ENCODE measurements around the gene RBPJL.

RBPJL gene

DNA sequence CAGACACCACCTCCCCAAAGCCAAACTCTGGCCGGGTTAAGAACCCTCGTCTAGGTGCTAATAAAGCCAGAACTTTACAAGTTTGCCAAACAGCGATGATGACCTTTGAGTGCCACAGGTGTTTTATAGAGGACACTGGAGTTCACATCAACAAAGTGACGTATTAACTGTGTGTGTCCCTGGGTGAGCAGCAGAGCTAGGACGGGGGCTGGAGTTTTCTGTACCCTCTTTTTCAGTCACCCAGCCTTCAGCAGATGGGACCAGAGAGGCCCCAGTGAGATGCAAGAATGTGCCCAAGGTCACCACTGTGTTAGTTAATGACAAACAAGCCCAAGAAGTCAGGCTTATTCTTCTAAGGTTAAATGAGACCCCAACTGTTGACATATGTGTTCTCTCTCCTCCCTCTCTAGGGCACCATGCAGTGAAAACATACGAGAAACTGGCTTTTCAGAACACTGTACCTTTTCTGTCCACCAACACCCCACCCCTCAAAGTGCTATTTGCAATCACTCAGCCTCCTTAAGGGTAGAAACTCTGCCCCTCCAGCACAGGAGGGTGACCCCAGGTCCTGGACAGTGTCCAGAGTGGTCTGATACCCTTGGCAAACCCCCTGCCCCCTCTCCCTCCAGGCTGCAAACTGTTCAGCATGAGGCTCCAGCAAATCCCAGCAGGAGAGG, 36.4 kb downstream of the RBPJL start:
- Histone ChIP-seq H4K20me1 (ENCODE audit: control insufficient read depth, insufficient read depth, low read depth, low read length) (no peaks in the 10 kb centered on the region), H3K9me3 (ENCODE audit: control insufficient read depth, insufficient read depth, low read length) (no peaks in the 10 kb centered on the region), H3K27me3 (ENCODE audit: control insufficient read depth, low read length) (peaks cover 69% of the 10 kb centered on the region), H3K79me2 (ENCODE audit: control insufficient read depth, low read length) (no peaks in the 10 kb centered on the region), H3K9me2 (replicated peaks; ENCODE audit: control insufficient read depth, low read length) (no peaks in the 10 kb centered on the region), H3K4me2 (ENCODE audit: low read length) (no peak overlapping the region), H3K27ac (ENCODE audit: low read depth, low read length) (no peak overlapping the region), H3K36me3 (ENCODE audit: control insufficient read depth, low read length) (no peaks in the 10 kb centered on the region), H3K4me3 (ENCODE audit: low read length) (no peak overlapping the region), H3F3A (ENCODE audit: control insufficient read depth, insufficient read depth) (no peaks in the 10 kb centered on the region), H3K4me1 (ENCODE audit: control insufficient read depth, low read length) (no peaks in the 10 kb centered on the region)
- no peak for TF ChIP-seq EZH2phosphoT487 (IDR thresholded peaks at IDR 0.05; ENCODE audit: borderline replicate concordance, low read length)
- TF ChIP-seq, protein P1, sequence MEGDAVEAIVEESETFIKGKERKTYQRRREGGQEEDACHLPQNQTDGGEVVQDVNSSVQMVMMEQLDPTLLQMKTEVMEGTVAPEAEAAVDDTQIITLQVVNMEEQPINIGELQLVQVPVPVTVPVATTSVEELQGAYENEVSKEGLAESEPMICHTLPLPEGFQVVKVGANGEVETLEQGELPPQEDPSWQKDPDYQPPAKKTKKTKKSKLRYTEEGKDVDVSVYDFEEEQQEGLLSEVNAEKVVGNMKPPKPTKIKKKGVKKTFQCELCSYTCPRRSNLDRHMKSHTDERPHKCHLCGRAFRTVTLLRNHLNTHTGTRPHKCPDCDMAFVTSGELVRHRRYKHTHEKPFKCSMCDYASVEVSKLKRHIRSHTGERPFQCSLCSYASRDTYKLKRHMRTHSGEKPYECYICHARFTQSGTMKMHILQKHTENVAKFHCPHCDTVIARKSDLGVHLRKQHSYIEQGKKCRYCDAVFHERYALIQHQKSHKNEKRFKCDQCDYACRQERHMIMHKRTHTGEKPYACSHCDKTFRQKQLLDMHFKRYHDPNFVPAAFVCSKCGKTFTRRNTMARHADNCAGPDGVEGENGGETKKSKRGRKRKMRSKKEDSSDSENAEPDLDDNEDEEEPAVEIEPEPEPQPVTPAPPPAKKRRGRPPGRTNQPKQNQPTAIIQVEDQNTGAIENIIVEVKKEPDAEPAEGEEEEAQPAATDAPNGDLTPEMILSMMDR (IDR thresholded peaks at IDR 0.05; ENCODE audit: low read depth, low read length, poor library complexity, severe bottlenecking): no peak

DNA sequence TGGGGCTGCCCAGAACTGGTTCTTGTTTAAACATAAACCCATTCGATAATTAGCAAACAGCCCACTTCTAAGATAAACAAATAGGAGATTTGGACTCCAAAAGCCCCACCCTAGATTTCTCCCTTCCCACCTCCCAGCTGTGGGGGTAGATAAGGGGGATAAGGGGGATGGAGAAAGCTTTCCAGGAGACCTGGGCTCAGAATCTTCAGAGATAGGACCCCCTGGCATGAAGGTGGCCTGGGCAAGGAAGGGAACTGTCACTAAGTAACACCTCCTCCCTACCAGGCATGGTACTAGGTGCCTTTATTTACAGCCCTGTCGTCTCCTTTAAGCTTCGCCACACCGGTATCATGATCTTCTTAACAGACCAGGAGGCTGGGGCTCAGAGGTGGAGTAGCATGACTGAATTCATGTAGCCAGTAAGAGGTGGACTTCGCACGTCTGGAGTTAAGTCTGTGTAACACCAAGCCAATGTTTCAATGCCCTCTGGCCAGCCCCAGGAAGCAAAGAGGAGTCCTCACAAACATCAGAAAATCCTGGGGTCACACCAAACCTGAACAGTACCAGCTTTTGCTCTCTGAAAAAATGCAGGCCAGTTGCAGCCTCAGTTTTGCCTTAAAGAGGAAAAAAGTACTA, 37.0 kb downstream of the RBPJL start:
- no peaks in the 10 kb centered on the region for H3F3A ChIP-seq (ENCODE audit: control insufficient read depth, insufficient read depth)
- TF ChIP-seq EZH2phosphoT487 (IDR thresholded peaks at IDR 0.05; ENCODE audit: borderline replicate concordance, low read length): no peak
- TF ChIP-seq, protein P1 (IDR thresholded peaks at IDR 0.05; ENCODE audit: low read depth, low read length, poor library complexity, severe bottlenecking): no peak
- no peaks in the 10 kb centered on the region for H4K20me1 ChIP-seq (ENCODE audit: control insufficient read depth, insufficient read depth, low read depth, low read length)
- peaks cover 71% of the 10 kb centered on the region for H3K27me3 ChIP-seq (ENCODE audit: control insufficient read depth, low read length)
- no peak overlapping the region for H3K4me2 ChIP-seq (ENCODE audit: low read length)
- no peaks in the 10 kb centered on the region for H3K36me3 ChIP-seq (ENCODE audit: control insufficient read depth, low read length)
- no peak overlapping the region for H3K27ac ChIP-seq (ENCODE audit: low read depth, low read length)
- no peaks in the 10 kb centered on the region for H3K9me3 ChIP-seq (ENCODE audit: control insufficient read depth, insufficient read depth, low read length)
- no peaks in the 10 kb centered on the region for H3K79me2 ChIP-seq (ENCODE audit: control insufficient read depth, low read length)
- H3K4me3 ChIP-seq (ENCODE audit: low read length): no peak overlapping the region
- H3K4me1 ChIP-seq (ENCODE audit: control insufficient read depth, low read length): no peaks in the 10 kb centered on the region
- H3K9me2 ChIP-seq (replicated peaks; ENCODE audit: control insufficient read depth, low read length): no peaks in the 10 kb centered on the region

DNA sequence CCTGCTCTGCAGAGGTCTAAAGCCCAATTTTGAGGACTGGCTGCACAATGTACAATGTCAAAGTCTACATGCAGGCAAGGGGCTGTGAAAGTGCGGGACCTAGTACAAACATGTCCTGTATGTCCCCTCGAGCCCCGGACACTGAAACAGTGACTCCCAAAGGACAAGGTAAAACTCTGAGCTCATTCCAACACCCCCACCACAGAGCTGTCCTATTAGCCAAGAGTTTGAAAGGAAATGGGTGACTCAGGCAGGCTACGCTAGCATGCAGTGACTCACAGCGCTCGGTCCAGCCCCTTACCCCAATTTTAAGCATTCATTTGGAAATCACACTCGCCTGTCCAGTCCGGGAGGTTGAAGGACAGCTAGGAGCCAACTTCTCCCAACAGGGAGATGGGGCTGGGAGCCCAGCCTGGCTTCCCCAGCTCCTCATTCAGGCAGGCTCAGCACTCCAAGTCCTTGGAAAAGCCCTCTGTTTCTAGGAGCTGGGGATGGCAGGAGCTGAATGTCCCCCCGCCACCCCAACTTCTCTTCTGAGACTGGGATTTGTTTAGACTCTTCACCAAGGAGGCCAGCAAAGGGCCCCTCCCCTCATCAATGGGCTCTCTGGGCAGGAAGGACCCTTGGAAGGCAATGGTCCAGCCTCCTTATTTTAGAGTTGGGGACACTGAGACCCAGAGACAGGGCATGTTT, 37.7 kb downstream of the RBPJL start:
- no peak overlapping the region for H3K4me3 ChIP-seq (ENCODE audit: low read length)

More for the DNA sequence above, 37.7 kb downstream of the RBPJL start:
- Histone ChIP-seq H3K4me2 (ENCODE audit: low read length) (no peak overlapping the region), H3K36me3 (ENCODE audit: control insufficient read depth, low read length) (no peaks in the 10 kb centered on the region), H3K27me3 (ENCODE audit: control insufficient read depth, low read length) (peaks cover 75% of the 10 kb centered on the region), H3K27ac (ENCODE audit: low read depth, low read length) (no peak overlapping the region), H3F3A (ENCODE audit: control insufficient read depth, insufficient read depth) (no peaks in the 10 kb centered on the region), H3K9me2 (replicated peaks; ENCODE audit: control insufficient read depth, low read length) (no peaks in the 10 kb centered on the region), H3K9me3 (ENCODE audit: control insufficient read depth, insufficient read depth, low read length) (no peaks in the 10 kb centered on the region), H4K20me1 (ENCODE audit: control insufficient read depth, insufficient read depth, low read depth, low read length) (no peaks in the 10 kb centered on the region), H3K79me2 (ENCODE audit: control insufficient read depth, low read length) (no peaks in the 10 kb centered on the region), H3K4me1 (ENCODE audit: control insufficient read depth, low read length) (no peaks in the 10 kb centered on the region)
- TF ChIP-seq, protein P1 (IDR thresholded peaks at IDR 0.05; ENCODE audit: low read depth, low read length, poor library complexity, severe bottlenecking): no peak
- no peak for TF ChIP-seq EZH2phosphoT487 (IDR thresholded peaks at IDR 0.05; ENCODE audit: borderline replicate concordance, low read length)

All from DOHH2 (cell line).